Hippocampal formation (tissue), 2 donors: ENCODE results near the gene SLC45A2.
"Not testable (repeated sequence)": the region's sequence is repeated elsewhere in the genome, so short reads cannot be mapped to it uniquely, and the experiment has no call there.

Source experiments
- DNase-seq, 2 donors: peaks; one replicate each; lab custom pipeline; 2025; lab: John Stamatoyannopoulos, UW

SLC45A2 gene

GRCh38 chr5:33921002-33921401 lies 63.5 kb downstream of the SLC45A2 start:
- no peak for DNase-seq

DNA sequence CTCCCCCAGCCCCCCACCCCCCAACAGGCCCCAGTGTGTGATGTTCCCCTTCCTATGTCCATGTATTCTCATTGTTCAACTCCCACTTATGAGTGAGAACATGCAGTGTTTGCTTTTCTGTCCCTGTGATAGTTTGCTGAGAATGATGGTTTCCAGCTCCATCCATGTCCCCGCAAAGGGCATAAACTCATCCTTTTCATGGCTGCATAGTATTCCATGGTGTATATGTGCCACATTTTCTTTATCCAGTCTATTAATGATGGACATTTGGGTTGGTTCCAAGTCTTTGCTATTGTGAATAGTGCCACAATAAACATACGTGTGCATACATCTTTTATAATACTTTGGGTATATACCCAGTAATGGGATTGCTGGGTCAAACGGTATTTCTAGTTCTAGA lies 69.6 kb downstream of the SLC45A2 start:
- not testable (repeated sequence) for DNase-seq

DNA sequence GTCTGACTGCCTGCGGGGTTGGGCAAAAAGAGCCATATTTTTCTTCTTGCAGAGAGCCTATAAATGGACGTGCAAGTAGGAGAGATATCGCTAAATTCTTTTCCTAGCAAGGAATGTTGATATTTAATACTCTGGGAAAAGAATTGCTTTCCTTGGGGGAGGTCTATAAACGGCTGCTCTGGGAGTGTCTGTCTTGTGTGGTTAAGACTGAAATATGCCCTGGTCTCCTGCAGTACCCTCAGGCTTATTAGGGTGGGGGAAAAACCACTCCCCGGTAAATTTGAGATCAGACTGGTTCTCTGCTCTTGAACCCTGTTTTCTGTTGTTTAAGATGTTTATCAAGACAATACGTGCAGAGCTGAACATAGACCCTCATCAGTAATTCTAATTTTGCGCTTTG lies 78.2 kb downstream of the SLC45A2 start:
- DNase-seq = not testable (repeated sequence)

DNA sequence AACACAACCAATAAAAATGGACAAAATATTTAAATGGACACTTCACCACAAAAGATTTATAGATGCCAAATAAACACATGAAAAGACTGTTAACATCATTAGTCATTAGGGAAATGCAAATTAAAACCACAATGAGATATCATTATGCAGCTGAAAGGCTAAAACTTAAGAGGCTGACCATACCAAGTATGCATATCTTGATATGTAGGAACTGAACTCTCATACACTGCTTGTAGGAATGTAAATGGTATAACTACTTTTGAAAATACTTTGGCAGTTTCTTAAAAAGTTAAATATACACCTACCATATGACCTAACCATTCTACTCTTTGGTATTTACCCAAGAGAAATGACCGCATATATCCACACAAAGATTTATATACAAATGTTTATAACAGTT lies 79.1 kb downstream of the SLC45A2 start:
- DNase-seq = no peak

DNA sequence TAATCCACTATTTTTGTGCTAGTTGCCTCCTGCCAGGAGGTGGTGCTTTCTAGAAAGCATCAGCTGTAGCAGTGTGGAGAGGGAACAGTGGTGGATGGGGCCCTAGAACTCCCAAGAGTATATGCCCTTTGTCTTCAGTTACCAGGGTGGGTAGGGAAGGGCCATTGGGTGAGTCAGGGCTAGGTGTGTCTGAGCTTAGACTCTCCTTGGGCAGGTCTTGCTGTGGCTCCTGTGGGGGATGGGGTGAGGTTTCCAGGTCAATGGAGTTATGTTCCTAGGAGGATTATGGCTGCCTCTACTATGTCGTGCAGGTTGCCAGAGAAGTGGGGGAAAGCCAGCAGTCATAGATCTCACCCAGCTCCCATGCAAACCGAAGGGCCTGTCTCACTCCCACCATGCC lies 81.4 kb downstream of the SLC45A2 start:
- no peak for DNase-seq

DNA sequence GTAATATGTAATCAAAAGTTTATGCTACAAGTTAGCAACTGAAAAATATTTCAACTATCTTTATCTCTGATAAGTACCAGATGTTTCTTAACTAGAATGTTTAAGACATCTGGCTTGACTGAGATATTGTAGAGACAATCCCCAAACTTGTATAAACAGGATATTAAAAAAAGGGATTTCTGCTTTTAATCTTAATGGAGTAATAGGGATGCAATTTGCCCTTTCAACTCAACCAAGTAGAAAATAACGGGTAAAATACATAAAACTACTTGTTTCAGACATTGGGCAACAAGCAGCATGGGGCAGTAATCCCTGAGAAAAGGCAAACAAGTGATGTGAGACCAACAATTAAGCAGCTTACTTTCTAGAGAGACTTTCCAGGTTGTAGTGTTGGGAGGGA lies 83.3 kb downstream of the SLC45A2 start:
- DNase-seq = no peak
